Heart left ventricle (tissue), 13 donors: ENCODE results near the gene CDH20.

Experiments used
- POLR2A ChIP-seq, 2 donors: fragments of 450-650 bp; IDR thresholded peaks; one replicate each; pipeline ENCODE4 v1.6.1; 2017; ENCODE audit warnings: antibody characterized with exemption in 2 of 2, mild to moderate bottlenecking in 2 of 2, moderate library complexity in 2 of 2
- TF ChIP-seq, protein P1 (sequence below), 12 donors: fragments of 200-600 bp; sonication (generic) in 4 of 12; IDR thresholded peaks; one replicate each; pipeline versions ENCODE4 v1.5.0 to v1.8.0; 2018 to 2022; ENCODE audit warnings: antibody characterized with exemption in 12 of 12, mild to moderate bottlenecking in 5 of 12
- donor health status: ischemic (EF 13 %, LVEDD 7.1; RV severe dilation, severe dysfunction).
- donor health status: DM: no; HTN: yes; CAD: no.
- donor health status: DM: no; HTN: no; CAD: no.
- donor health status: ischemic (EF 25% LVEDD 6.9; RV normal size, moderate dysfunction).
- donor health status: ischemic (EF 25% LVEDD 5.7; RV mildly dilated, moderate dysfunction).
- donor health status: ischemic (EF 35%, LVEDD 5.7; RV mildly dilated, moderate dysfunction).
- donor health status: nonischemic (EF 11% LVEDD 7.7; RV severe dilation, severe dysfunction).
- donor health status: DM: yes; HTN: yes; CAD: no.
- donor health status: PGD.
- donor health status: ischemic (EF 29% LVEDD 5.4; RV normal size, mild dysfunction).
- donor health status: nonischemic (EF 23%, LVEDD 6.1; RV moderate dilation, normal function).

DNA sequence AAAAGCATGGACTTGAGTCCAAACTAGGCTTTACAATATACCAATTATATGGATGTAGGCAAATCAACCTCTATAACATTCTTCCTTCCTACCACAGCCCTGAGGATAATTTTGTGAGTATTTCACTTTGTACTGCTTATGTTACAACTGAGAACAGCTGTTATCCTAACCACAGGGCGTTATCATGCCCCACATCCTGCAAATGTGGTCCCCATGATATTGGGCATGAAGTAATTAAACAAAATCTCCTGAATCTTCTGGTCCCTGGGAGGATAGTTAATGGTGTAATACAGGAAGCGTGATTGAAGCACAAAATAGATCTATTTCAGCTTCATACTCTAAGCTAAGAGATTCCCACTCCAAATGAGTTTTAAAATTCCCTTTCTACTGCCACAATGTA, 223.6 kb downstream of the CDH20 start:
- TF ChIP-seq, protein P1, sequence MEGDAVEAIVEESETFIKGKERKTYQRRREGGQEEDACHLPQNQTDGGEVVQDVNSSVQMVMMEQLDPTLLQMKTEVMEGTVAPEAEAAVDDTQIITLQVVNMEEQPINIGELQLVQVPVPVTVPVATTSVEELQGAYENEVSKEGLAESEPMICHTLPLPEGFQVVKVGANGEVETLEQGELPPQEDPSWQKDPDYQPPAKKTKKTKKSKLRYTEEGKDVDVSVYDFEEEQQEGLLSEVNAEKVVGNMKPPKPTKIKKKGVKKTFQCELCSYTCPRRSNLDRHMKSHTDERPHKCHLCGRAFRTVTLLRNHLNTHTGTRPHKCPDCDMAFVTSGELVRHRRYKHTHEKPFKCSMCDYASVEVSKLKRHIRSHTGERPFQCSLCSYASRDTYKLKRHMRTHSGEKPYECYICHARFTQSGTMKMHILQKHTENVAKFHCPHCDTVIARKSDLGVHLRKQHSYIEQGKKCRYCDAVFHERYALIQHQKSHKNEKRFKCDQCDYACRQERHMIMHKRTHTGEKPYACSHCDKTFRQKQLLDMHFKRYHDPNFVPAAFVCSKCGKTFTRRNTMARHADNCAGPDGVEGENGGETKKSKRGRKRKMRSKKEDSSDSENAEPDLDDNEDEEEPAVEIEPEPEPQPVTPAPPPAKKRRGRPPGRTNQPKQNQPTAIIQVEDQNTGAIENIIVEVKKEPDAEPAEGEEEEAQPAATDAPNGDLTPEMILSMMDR (IDR thresholded peaks at IDR 0.05): no peak
- TF ChIP-seq POLR2A (IDR thresholded peaks at IDR 0.05): no peak
